Large intestine (tissue), 3 donors: ENCODE measurements around the gene PRMT3. TPM values are rescaled to one million over a fixed set of nuclear protein-coding genes. Genes with fewer than 3 reads are reported as not detected.

ENCODE experiments used
- DNase-seq, 2 donors: peaks; one replicate each; pipeline versions ENCODE4 v3.0.0 to v3.0.0-alpha.2; 2013
- H3K27ac ChIP-seq: one replicate; pipeline ENCODE4 v1.5.1; 2013; ENCODE audit warnings: low read length
- H3K27me3 ChIP-seq: 2 replicates; pipeline ENCODE4 v1.6.1; 2013; ENCODE audit warnings: low read length; ENCODE audit not compliant: control insufficient read depth, insufficient read depth
- H3K36me3 ChIP-seq: 2 replicates; pipeline ENCODE4 v1.6.1; 2013; ENCODE audit warnings: low read length; ENCODE audit not compliant: control insufficient read depth, insufficient read depth
- H3K4me1 ChIP-seq: one replicate; pipeline ENCODE4 v1.6.1; 2013; ENCODE audit warnings: low read length; ENCODE audit not compliant: control insufficient read depth, insufficient read depth
- H3K4me3 ChIP-seq: one replicate; pipeline ENCODE4 v1.5.1; 2013; ENCODE audit warnings: low read length
- H3K9me3 ChIP-seq: one replicate; pipeline ENCODE4 v1.6.1; 2013; ENCODE audit warnings: mild to moderate bottlenecking, low read depth, low read length, moderate library complexity; ENCODE audit not compliant: control insufficient read depth
- WGBS: methylation state at CpG from one replicate; pipeline ENCODE4 v1.1.5; 2013; ENCODE audit warnings: low lambda C conversion rate; ENCODE audit not compliant: insufficient coverage; 5-methylcytosine and 5-hydroxymethylcytosine counted together
- polyA plus RNA-seq: library from polyadenylated mRNA; unstranded; fragments of 120-200 nt; gene quantifications from one replicate; pipeline ENCODE4 v1.2.1, GENCODE V29; 2013

PRMT3 gene
- polyA plus RNA-seq, 1 donor, result 17.2 TPM

GRCh38 chr11:20415432-20415831, 27.9 kb downstream of the PRMT3 start:
- DNase-seq, result no peak
- Histone ChIP-seq H3K9me3 (no peaks in the 10 kb centered on the region), H3K27me3 (no peaks in the 10 kb centered on the region), H3K36me3 (peaks cover 28% of the 10 kb centered on the region), H3K4me1 (no peaks in the 10 kb centered on the region), H3K27ac (no peak overlapping the region), H3K4me3 (no peak overlapping the region)

GRCh38 chr11:20417771-20418170, 30.3 kb downstream of the PRMT3 start:
- H3K4me3 ChIP-seq, result no peak overlapping the region

GRCh38 chr11:20421946-20422345, 34.4 kb downstream of the PRMT3 start:
- DNase-seq, result no peak
- H3K36me3 ChIP-seq, result peaks cover 12% of the 10 kb centered on the region
- H3K27ac ChIP-seq, result no peak overlapping the region
- H3K4me1 ChIP-seq, result no peaks in the 10 kb centered on the region
- H3K27me3 ChIP-seq, result no peaks in the 10 kb centered on the region
- no peaks in the 10 kb centered on the region for H3K9me3 ChIP-seq
- H3K4me3 ChIP-seq, result no peak overlapping the region
- WGBS, result no CpG with 5 or more reads among the region's 2 CpGs

More at GRCh38 chr11:20417771-20418170, 30.3 kb downstream of the PRMT3 start:
- H3K27ac ChIP-seq, result no peak overlapping the region
- WGBS, result no CpG with 5 or more reads among the region's 2 CpGs
- H3K9me3 ChIP-seq, result no peaks in the 10 kb centered on the region
- H3K36me3 ChIP-seq, result peaks cover 28% of the 10 kb centered on the region
- no peaks in the 10 kb centered on the region for H3K27me3 ChIP-seq
- DNase-seq, result no peak
- H3K4me1 ChIP-seq, result no peaks in the 10 kb centered on the region

GRCh38 chr11:20429216-20429615, 41.7 kb downstream of the PRMT3 start:
- no peak for DNase-seq
- Histone ChIP-seq H3K4me1 (no peaks in the 10 kb centered on the region), H3K36me3 (peaks cover 9% of the 10 kb centered on the region), H3K27me3 (no peaks in the 10 kb centered on the region), H3K9me3 (no peaks in the 10 kb centered on the region), H3K4me3 (no peak overlapping the region), H3K27ac (no peak overlapping the region)
- 80% methylated on average over 1 of the region's 5 CpGs for WGBS

GRCh38 chr11:20438637-20439036, 51.1 kb downstream of the PRMT3 start:
- Histone ChIP-seq H3K36me3 (peaks cover 12% of the 10 kb centered on the region), H3K27me3 (no peaks in the 10 kb centered on the region), H3K4me1 (no peaks in the 10 kb centered on the region), H3K27ac (no peak overlapping the region), H3K9me3 (no peaks in the 10 kb centered on the region), H3K4me3 (no peak overlapping the region)
- DNase-seq, result no peak
- WGBS, result no CpG with 5 or more reads among the region's 2 CpGs

- 78% methylated on average over 3 of the region's 3 CpGs for WGBS
- no peak overlapping the region for H3K27ac ChIP-seq
- no peaks in the 10 kb centered on the region for H3K27me3 ChIP-seq
- DNase-seq, result no peak
- H3K4me1 ChIP-seq, result no peaks in the 10 kb centered on the region
- no peaks in the 10 kb centered on the region for H3K9me3 ChIP-seq
- H3K4me3 ChIP-seq, result no peak overlapping the region
- peaks cover 6% of the 10 kb centered on the region for H3K36me3 ChIP-seq
These were observed 56.1 kb downstream of the PRMT3 start for GRCh38 chr11:20443596-20443995.

GRCh38 chr11:20444535-20444934, 57.0 kb downstream of the PRMT3 start:
- Histone ChIP-seq H3K27me3 (no peaks in the 10 kb centered on the region), H3K27ac (no peak overlapping the region), H3K4me1 (no peaks in the 10 kb centered on the region), H3K4me3 (no peak overlapping the region), H3K36me3 (no peaks in the 10 kb centered on the region), H3K9me3 (no peaks in the 10 kb centered on the region)
- whole genome bisulfite sequencing, result no CpG with 5 or more reads among the region's 1 CpG
- DNase-seq, result no peak

GRCh38 chr11:20448834-20449233, 61.3 kb downstream of the PRMT3 start:
- H3K36me3 ChIP-seq, result no peaks in the 10 kb centered on the region
- H3K27ac ChIP-seq, result no peak overlapping the region
- no peaks in the 10 kb centered on the region for H3K9me3 ChIP-seq
- no peaks in the 10 kb centered on the region for H3K4me1 ChIP-seq
- no peak overlapping the region for H3K4me3 ChIP-seq
- no peaks in the 10 kb centered on the region for H3K27me3 ChIP-seq
- WGBS, result 92% methylated on average over 2 of the region's 4 CpGs
- DNase-seq, result no peak

- Histone ChIP-seq H3K27me3 (no peaks in the 10 kb centered on the region), H3K9me3 (no peaks in the 10 kb centered on the region), H3K4me1 (no peaks in the 10 kb centered on the region), H3K4me3 (no peak overlapping the region), H3K27ac (no peak overlapping the region), H3K36me3 (no peaks in the 10 kb centered on the region)
- WGBS, result 100% methylated on average over 1 of the region's 2 CpGs
- DNase-seq, result no peak
These were observed 63.3 kb downstream of the PRMT3 start for GRCh38 chr11:20450829-20451228.

- H3K36me3 ChIP-seq, result no peaks in the 10 kb centered on the region
- no peak overlapping the region for H3K27ac ChIP-seq
- H3K4me1 ChIP-seq, result no peaks in the 10 kb centered on the region
- H3K9me3 ChIP-seq, result no peaks in the 10 kb centered on the region
- DNase-seq, result no peak
- WGBS, result no CpG with 5 or more reads among the region's 2 CpGs
- no peak overlapping the region for H3K4me3 ChIP-seq
- H3K27me3 ChIP-seq, result no peaks in the 10 kb centered on the region
These were observed 64.1 kb downstream of the PRMT3 start for GRCh38 chr11:20451568-20451967.

- Histone ChIP-seq H3K27me3 (no peaks in the 10 kb centered on the region), H3K4me1 (no peaks in the 10 kb centered on the region), H3K36me3 (no peaks in the 10 kb centered on the region), H3K27ac (no peak overlapping the region), H3K9me3 (no peaks in the 10 kb centered on the region), H3K4me3 (no peak overlapping the region)
- DNase-seq, result no peak
- no CpG with 5 or more reads among the region's 2 CpGs for WGBS
These were observed 65.1 kb downstream of the PRMT3 start for GRCh38 chr11:20452585-20452984.
